T-helper 2 cell (primary cell): Measurements from ENCODE around the gene TBC1D8B.
"Not testable (repeated sequence)": the region's sequence is repeated elsewhere in the genome, so short reads cannot be mapped to it uniquely, and the experiment has no call there.

Source experiments
- DNase-seq, 5 experiments: peaks; one replicate each; pipeline versions ENCODE4 v3.0.0 to v3.0.0-alpha.2; 2012 to 2022
- total RNA-seq, 2 donors: gene quantifications; one replicate each; lab custom pipeline; 2026; lab: John Stamatoyannopoulos, UW

TBC1D8B gene
- total RNA-seq, result 0.62 to 0.81 reads per million in 2 donors

GRCh38 chrX:106802388-106803275, at the start of gene TBC1D8B:
Gene TBC1D8B (plus strand): TSS chrX:106802673. CDS start chrX:106802854, 181 bp downstream.
- peak in 1 of 5 experiments; percentile 61 for DNase-seq

GRCh38 chrX:106769288-106769687, 33.2 kb upstream of the TBC1D8B start:
- DNase-seq, result not testable (repeated sequence)

DNA sequence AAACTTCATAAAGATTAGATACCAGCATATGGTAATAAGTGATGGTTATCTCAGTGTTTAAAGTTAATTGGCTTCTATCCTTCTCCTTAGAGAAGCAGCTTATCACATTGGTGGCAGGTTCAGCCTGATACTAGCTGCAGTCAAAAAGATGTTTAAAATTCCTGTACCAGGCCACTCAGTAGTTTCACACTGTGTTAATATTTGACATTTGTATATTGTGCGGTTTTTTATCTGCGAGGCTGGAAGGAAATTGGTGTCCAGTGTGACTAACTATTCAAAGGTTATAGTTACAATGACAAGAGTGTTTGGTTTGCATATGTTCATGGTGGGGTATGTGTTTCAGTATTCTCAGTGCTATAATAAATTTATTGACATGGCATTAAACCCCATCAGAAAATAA, 27.5 kb upstream of the TBC1D8B start:
- no peak for DNase-seq

DNA sequence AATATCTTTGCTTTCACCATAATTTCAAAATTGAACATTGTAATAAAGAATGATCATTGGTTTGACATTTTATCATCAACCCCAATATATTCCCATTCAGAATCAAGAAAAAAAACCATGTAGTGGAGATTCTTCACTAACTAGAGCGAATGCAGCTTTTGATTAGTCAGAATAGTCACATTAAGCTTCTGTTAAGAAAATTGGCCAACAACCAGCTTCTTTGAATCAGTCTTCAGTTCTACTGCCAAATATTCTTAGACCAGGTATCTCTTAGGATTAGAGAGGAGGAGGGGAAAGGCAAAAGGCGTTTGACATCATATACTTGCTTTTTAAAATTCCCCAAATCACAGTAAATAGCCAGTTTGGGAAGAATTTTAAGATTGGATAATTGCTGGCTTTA, 22.2 kb upstream of the TBC1D8B start:
- no peak for DNase-seq

- no peak for DNase-seq
These were observed 21.7 kb upstream of the TBC1D8B start for GRCh38 chrX:106780664-106781377.

DNA sequence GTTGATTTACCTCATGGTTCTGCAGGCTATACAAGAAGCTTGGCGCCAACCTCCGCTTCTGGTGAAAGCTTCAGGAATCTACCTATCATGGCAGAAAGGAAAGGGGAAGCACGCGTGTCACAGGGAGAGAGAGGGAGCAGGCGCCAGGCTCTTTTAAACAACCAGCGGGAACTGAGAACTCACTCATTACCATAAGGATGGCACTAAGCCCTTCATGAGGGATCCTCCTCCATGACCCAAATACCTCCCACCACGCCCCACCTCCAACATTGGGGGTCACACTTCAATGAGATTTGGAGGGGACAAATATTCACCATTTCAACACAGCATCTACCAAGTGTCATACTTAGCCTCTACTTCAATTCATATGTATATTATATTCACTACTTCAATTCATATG, 18.8 kb upstream of the TBC1D8B start:
- no peak for DNase-seq

GRCh38 chrX:106791495-106791894, 11.0 kb upstream of the TBC1D8B start:
- DNase-seq, result peak in 1 of 5 experiments; percentile 7

DNA sequence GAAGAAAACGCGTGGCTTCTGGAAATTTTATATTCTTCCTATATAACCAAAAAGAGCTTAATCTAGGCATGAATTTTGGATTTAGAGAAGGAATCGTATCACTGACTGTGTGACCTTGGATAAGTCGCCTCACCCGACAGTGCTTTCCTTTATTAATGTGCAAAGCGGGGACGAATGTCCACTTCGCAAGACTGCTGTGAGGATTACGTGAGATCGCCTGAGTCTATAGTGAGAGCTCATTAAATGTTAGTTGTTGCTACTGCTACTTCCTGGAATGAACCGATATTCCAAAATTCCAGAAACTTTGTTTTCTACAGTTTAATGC, 448 bp upstream of the TBC1D8B start:
- DNase-seq, result no peak

DNA sequence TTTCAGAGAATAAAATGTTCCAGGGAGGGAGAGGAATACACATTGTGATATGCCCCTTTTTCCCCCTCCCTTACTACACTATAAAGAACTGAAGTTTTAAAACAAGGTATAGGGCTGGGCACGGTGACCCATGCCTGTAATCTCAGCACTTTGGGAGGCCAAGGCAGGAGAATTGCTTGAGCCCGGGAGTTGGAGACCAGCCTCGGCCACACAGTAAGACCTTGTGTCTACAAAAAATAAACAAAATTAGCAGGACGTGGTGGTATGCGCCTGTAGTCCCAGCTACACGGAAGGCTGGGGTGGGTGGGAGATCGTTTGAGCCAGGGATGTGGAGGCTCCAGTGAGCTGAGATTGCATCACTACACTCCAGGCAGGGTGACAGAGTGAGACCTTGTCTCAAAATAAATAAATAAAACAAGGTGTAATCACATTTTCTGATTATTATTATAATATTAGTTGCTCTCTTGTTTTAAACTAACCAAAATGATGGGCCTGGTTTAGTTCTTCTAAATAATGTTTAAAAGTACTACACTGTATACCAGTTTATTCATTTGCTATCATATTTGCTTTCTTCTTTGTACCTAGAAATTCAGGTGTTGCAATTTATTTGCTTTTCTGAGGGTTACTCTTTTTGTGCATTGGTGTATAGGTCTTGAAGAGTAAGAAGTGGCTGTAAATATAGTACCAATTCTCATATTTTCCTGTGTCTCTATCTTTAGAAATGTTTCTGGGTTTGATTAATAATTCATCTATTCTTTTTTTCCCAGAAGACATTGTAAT, 8.8 kb downstream of the TBC1D8B start:
- no peak for DNase-seq

DNA sequence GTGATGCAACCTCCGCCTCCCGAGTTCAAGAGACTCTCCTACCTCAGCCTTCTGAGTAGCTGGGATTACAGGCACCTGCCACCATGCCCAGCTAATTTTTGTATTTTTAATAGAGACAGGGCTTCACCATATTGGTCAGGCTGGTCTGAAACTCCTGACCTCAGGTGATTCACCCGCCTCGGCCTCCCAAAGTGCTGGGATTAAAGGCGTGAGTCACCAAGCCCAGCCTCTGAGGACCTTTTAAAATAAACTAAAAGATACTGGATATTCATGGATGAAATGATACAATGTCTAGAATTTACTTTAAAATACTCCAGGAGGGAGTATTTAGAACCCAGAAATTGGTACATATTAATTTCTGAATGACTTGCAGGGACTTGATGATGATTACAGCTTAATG, 10.5 kb downstream of the TBC1D8B start:
- not testable (repeated sequence) for DNase-seq

DNA sequence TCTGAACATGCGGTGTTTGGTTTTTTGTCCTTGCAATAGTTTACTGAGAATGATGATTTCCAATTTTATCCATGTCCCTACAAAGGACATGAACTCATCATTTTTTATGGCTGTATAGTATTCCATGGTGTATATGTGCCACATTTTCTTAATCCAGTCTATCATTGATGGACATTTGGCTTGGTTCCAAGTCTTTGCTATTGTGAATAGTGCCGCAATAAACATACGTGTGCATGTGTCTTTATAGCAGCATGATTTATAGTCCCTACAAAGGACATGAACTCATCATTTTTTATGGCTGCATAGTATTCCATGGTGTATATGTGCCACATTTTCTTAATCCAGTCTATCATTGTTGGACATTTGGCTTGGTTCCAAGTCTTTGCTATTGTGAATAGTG, 11.6 kb downstream of the TBC1D8B start:
- not testable (repeated sequence) for DNase-seq

DNA sequence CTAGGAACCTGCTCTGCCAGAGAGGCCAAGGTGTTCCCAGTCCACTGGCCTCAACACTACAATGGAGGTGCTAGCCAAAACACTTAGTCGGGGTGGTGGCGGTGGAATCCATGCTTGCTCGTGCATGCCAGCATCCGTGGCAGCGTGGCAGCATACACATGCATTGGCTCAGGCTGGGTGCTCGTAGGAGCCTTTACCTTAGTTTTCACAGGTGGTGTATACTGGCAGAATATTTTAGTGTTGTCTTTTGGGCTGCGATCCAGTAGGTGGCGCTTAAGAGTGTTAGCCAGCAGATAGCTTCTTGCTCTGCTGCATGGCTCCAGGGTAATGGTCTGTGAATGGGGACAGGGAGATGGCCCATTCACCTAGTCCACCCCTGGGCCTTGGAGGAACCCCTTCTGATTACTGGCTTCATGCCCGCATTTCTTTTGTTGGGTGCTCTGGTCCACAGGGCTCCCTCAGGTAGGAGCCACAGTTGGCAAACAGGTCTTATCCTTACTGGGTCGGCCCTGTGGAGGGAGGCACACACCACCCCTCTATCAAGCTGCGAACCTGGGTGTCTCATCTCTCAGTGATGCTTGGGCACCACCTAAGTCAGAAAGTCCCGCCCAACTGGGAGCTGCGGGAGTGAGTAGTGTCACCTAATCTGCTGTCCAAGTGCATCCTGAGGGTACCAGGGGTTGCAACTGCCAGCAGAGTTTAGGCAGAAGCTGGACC, 60.7 kb downstream of the TBC1D8B start:
- DNase-seq, result peak in 1 of 5 experiments; percentile 18

- no peak for DNase-seq
These were observed 61.2 kb downstream of the TBC1D8B start for GRCh38 chrX:106863697-106864096.

- DNase-seq, result not testable (repeated sequence)
These were observed 70.3 kb downstream of the TBC1D8B start for GRCh38 chrX:106872796-106873195.

GRCh38 chrX:106874075-106874474, 71.6 kb downstream of the TBC1D8B start:
- DNase-seq, result peak in 1 of 5 experiments; percentile 15

GRCh38 chrX:106875151-106875550, 72.7 kb downstream of the TBC1D8B start:
- DNase-seq, result no peak

DNA sequence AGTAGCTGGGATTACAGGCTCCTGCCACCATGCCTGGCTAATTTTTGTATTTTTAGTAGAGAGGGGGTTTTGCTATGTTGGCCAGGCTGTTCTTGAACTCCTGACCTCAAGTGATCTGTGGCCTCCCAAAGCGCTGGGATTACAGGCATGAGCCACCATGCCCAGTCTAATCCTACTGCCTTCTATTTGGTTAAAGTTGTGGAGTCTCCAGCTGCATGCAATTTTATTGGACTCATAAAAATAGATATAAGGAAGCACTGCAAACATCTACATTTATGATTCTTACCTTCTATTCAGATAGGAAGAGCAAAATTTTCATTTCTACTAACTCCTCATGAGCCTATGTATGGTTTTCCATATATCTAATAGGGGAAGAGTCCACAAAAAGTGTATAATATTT, 87.0 kb downstream of the TBC1D8B start:
- no peak for DNase-seq

DNA sequence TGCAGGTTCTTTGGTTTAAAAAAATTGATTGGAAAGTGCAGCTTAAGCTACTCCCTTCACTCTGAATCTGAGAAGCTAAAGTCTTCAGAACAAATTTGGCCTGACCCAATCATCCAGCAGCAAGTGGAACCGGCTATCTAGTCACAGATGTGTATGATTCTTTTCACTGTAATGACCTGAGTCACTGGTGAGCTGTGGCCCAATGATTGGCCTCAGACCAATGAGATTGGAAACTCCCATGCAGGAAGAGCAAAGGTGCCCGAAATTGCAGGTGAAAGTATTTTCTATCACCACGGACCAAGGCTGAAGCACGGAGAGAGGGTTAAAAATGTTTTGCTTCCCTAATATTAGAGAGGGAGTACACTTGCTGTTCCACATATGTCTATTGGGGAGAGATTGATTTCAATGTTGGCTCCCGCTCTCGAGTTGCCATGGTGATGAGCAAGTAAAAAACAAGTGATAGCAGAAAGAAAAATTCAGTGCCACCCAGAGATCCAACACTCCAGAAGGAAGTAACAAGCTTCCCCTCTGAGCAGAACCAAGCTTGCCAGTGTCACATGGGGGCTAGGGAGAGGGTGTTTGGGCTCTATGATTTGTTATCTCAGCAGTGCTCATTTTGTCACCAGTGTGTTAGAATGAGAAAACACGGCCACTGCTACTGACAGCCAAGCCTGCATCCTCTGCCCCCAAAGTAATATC, 89.4 kb downstream of the TBC1D8B start:
- no peak for DNase-seq

DNA sequence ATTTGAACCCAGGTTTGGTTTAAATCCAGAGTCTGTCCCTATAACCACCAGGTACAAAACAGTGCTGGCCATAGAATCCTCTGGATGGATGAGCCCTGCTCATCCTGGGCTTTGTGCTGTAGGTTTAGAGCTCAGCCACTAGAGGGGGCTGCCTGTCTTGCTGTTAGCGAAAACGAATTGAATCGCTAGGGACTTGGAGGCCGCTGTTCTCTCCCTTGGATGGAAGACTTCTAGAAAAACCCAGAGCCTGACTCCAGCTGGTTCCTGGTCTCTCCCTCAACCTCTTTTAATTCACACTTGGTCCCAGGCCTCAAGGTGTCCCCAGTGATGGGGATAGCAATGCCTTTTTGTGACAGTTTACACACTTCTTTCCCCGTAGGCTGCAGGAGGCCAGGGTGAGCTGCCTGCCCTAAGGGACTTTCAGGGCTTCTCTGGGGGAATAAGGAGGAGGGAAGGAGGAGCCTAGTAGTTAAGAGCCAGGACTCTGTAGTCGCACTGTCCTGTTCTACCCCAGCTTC, 92.0 kb downstream of the TBC1D8B start:
- peak in 4 of 5 experiments; percentile 5 to 52 (median 15) for DNase-seq

GRCh38 chrX:106894978-106895452, 92.5 kb downstream of the TBC1D8B start:
- no peak for DNase-seq

- no peak for DNase-seq
These were observed 94.8 kb downstream of the TBC1D8B start for GRCh38 chrX:106897259-106897658.
